GM19328 (cell line): Measurements from ENCODE around the gene ADM.

ENCODE experiments used
- ATAC-seq: cut with Tn5 transposase; IDR thresholded peaks from one replicate; pipeline ENCODE4 v1.9.1; 2021; ENCODE audit warnings: mild to moderate bottlenecking, moderate library complexity; ENCODE audit not compliant: unreplicated experiment

The ADM gene

DNA sequence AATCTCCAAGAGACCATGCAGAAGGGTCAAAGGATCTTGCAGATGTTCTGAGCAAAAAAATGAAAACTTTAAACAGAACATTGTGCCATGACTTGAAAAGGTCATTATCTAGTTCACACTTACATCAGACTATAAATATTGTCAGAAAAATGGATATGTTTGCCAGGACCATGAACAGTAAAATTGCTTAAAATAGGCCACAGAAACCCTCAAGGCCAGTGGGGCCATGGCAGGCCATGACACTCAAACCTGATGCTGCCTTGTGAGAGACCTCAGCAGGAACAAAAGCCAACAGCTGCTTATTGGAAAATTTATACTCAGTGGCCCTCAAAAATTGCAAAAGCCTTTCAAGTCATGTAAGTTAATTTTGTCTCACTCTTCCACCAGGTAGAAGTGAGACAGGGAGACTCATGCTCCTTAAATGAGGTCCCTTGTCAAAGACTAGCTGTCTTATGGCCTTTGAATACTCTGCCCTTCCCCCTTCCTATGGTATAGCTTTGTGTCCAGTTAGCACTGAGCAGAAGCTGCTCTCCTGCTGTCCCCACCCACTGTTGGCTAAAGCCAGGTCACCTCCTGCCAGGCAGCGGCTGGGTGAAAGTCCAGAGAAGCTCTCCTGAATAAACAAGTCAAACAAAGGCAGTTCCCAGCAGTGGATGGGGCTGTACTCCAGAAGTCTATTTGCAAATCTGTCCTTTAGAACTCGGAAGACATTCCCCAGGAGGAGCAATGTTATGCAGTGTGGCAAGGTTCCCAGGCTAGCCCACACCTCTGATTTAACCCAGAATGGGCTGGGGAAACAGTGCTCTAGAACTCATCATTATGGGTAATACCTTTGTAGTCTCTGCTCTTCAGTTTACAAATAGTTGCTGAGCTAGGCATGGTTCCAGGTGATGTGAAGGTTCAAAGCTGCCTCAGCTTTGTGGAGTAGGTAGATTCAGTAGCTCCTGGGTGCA lies 21.4 kb downstream of the ADM start:
- no peak for ATAC-seq

DNA sequence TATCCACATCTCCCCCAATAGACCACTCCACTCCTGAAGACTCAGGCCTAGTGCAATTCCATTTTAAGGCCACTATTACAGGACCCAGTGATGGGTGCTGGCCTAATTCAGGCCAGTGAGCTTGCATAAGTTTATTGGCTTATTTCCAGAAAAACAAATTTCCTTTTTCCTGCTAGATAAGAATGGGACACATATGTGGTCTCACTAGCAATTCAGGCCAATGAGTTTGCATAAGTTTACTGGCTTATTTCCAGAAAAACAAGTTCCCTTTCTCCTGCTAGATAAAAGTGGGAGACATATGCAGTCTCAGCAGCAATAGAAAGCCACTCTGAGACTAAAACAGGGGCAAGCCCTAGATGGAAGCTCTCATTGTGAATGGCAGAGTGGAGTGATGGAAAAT lies 22.4 kb downstream of the ADM start:
- ATAC-seq = no peak

DNA sequence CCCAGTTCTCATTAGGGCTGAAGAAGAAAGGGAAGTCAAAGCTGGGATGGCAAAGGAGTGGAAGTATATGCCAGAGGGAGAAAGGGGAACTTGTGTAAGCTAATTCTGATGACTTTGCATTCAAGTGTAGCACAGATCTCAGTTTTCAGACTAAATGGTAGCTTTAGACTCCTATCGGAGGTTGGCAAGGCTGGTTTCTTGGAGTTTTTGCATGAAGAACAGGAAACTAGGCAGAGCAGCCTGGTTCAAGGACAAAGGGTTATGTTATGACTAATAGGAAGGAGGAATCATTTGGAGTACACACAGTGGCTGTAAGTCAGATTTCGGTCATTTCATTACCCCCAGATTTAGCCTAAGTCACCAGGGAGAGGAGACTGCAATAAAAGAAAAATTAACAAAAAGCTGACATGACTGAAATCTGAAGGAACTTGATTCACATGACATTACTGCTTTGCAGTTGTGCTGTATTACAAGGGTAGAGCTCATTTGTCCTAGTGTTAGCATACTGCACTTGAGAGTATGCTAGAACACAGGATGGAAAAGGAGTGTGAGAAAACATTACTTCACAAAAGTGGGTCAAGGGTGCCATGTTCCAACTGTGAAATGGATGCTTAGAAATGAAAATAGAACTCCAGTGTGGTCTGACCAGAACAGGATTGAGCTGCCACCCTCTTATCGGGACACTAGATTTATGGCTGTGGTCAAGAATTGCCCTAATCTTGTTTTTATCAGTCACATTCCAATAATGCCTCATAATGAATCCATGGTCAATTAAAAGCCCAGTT lies 23.6 kb downstream of the ADM start:
- no peak for ATAC-seq

DNA sequence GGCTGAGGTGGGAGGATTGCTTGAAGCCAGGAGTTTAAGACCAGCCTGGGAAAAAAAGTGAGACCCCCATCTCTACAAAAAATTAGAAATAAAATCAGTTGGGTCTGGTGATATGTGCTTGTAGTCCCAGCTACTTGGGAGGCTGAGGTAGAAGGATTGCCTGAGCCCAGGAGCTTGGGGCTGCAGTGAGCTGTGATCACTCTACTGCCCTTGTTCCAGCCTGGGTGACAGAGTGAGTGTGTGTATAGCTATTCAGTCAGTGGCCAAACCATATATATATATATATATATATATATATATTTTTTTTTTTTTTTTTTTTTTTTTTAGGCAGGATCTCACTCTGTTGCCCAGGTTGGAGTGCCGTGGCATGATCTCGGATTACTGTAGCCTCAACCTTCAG lies 24.5 kb downstream of the ADM start:
- ATAC-seq = no peak

DNA sequence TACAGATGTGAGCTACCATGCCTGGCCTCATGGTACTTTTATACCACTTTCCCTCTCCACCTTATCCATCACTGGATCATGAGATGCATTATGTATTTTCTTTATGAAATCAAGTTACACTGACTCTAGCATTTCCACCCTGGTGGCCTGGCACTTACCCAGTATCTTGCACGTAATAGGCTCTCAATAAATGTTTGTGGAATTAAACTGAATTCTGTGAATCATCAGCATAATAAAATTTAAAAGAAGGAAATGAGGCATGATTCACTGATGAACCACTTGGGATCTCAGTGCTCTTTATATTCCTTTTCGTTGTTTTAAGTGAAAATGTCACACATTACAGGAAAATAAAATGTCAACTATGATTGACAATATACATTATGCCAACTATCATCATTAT lies 25.1 kb downstream of the ADM start:
- no peak for ATAC-seq

DNA sequence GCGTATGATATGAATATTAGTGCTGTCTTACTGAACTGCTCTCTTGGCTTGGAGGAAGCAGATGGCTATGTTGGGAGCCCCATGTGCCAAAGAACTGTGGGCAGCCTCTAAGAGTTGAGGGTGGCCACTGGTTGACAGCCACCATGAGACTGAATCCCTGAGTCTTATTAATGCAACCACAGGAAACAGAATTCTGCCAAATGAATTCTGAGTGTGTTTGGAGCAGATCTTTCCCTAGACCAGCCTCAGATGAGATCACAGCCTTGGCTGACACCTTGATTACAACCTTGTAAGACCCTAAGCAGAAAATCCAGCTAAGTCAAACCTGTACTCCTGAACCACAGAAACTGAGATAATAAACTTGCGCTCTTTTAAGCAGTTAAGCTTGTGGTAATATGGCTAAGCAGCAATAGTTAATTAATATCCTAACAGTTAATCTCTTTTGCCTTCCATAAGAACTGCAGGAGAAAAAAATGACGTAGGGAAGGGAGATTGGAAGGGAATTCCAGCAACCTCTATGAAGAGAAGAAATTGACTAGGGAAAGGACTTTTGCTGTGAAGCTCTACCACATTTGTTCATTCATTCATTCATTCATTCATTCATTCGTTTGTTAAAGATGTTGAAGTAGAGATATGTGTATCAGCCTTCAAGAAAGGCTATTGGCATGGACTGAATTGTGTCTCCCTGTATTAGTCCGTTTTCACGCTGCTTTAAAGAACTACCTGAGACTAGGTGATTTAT lies 26.8 kb downstream of the ADM start:
- ATAC-seq = no peak

GRCh38 chr11:10333490-10333889 lies 28.6 kb downstream of the ADM start:
- no peak for ATAC-seq

- no peak for ATAC-seq
Measured at GRCh38 chr11:10338287-10338686, 33.4 kb downstream of the ADM start.

DNA sequence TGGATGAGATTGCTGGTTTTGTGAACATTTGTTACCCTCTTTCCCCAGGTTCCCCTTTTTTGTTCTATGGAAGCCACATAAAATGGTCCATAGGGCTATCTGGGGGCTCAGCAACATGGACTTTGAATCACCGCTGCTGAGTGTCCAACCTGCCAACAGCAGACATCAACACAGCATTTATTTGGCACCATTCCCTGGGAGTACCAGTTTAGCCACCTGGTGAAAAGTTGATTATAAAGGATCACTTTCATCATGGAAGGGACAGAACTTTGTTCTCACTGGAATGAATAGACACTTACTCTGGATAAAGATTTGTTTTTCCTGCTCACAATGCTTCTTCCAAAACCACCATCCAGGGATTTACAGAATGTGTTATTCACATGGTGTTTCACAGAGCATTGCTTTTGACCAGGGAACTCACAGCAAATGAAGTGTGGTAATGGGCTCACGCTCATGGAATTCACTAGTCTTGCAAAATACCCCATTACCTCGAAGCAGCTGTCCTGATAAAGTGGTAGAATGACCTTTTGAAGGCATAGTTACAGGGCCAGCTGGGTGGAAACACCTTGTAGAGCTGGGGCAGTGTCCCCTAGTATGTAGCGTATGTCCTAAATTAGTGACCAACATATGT lies 43.9 kb downstream of the ADM start:
- no peak for ATAC-seq

GRCh38 chr11:10349281-10349665 lies 44.4 kb downstream of the ADM start:
- no peak for ATAC-seq

DNA sequence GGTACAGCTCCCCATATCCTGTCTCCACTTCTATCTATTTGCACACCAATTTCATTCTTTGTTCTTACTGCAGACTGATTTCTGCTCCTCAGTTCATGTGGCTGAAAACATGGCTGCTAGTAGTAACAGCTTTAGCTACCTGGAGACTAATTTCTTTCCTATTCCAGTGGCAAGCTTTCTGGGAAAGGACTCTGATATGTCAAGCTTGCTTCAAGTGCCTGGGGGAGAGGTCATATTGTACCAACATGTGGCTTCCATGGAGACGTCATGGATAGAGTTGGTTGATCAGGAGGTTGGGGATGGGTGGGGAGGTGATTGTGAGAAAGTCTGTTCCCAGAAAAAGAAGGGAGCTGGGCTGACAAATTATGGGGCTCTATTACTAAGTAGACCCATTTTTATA lies 44.9 kb downstream of the ADM start:
- no peak for ATAC-seq

- ATAC-seq = no peak
Measured at GRCh38 chr11:10350334-10350733, 45.5 kb downstream of the ADM start.

DNA sequence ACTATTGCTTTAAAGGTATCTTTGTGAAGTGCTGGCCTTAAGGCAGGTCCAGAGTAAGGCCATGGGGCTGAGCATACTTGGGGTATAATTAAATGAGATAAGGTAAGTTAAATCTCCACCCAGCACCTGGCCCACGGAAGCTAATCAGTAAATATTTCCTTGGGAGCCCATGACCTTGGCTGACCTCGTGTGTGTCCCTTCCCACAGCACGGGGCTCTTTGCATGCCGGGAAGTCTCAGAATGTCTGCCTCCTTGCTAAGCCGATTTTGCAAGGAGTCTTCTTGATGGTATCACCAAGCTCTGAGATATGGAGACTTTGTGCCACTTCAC lies 46.5 kb downstream of the ADM start:
- no peak for ATAC-seq

DNA sequence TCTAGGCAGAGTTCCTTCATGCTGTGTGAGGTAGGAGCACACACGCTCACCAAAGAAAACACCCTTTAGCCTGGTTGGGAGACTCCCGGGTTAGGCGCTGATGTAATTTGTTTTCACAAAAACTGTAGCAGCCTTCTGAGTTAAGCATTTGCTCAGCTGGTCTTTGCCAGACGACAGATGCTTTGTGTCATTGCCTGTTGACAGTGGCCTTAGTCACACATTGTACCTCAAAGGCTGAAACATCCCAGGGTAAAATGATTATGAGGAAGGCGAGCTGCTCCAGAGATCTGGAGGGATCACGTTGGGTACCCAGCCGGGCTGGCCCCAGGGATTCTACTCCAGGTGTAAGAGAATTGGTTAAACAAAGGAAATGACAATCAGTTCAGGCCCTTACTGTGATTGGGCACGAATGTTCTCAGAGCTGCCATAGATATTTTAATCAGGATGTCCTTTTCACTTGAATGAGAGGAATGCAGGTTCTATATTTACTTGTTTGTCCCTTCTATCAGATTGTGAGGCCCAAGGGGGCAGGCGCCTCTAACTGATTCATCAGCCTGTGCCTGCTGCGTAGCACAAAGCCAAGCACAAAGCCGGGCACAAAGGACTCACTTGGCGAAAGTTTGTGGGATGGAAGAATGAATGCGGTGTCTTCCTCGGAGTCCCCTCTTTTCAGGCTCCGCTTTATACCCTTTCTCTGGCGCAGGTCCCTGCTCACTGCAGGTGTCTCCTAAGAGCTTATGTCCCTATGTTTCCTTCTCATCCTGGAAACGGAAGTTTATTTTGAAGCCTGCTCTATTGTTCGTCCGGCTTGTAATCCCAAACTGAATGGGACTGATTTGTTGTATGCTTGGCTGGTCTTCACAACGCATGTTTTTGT lies 47.1 kb downstream of the ADM start:
- no peak for ATAC-seq

GRCh38 chr11:10352921-10353550 lies 48.2 kb downstream of the ADM start:
- no peak for ATAC-seq

GRCh38 chr11:10354389-10354788 lies 49.5 kb downstream of the ADM start:
- ATAC-seq = no peak

DNA sequence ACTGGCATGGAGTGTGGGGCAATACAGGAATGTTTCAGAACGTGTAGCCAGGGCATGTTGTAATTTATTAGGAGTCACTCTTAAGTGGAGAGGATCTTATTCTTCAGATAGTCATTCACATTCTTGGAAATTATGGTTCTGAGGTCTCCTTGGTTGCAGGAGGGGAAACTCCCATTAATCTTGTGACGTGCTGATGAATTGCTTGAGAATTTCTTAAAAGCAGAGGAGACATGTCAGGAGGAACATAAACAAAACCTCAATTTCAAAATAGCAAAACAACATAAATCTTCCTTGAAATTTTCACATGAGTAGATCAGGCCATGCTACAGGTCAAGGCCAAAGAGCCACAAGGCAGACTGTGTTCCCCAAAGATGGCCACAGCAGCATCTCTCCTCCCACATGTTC lies 50.4 kb downstream of the ADM start:
- ATAC-seq = no peak

DNA sequence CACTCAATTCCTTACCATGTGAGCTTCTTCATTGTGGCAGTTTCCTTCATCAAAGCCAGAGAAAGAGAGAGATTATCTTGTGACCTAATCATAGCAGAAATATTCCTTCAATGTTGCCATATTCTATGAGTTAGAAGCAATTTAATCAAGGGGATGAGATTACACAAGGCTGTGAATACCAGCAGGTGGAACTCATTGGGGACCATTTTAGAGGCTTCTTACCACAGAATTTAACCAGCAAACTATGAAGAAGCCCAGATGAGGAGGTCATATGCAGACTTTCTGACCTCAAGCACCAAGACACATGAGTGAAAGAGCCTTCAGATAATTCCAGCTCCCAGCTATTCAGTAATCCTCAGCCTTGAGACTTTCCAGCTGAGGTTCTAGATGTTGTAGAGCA lies 51.3 kb downstream of the ADM start:
- no peak for ATAC-seq
